H9 (cell line): Measurements from ENCODE around the gene TMEM120A. TPM values are rescaled to one million over a fixed set of nuclear protein-coding genes. Genes with fewer than 3 reads are reported as not detected.

Source experiments
- DNase-seq: peaks from one replicate; pipeline ENCODE4 v3.0.0-alpha.2; 2017
- H2AFZ ChIP-seq: one replicate; pipeline ENCODE4 v1.6.1; 2013; ENCODE audit warnings: mild to moderate bottlenecking, low read length, control low read depth, moderate library complexity
- H2AK5ac ChIP-seq: 2 replicates; pipeline ENCODE4 v1.6.1; 2013; ENCODE audit warnings: low read length, control low read depth, mixed read lengths; ENCODE audit not compliant: insufficient read length
- H2BK120ac ChIP-seq: one replicate; pipeline ENCODE4 v1.6.1; 2013; ENCODE audit warnings: low read depth, mild to moderate bottlenecking, low read length, control low read depth, inconsistent platforms; ENCODE audit not compliant: poor library complexity, severe bottlenecking
- H2BK12ac ChIP-seq: 2 replicates; pipeline ENCODE4 v1.6.1; 2013; ENCODE audit warnings: low read length, control low read depth, mixed read lengths, low read depth; ENCODE audit not compliant: insufficient read length
- H2BK15ac ChIP-seq: 2 replicates; pipeline ENCODE4 v1.6.1; 2013; ENCODE audit warnings: low read depth, low read length, control low read depth
- H2BK20ac ChIP-seq: one replicate; pipeline ENCODE4 v1.6.1; 2013; ENCODE audit warnings: low read depth, mild to moderate bottlenecking, low read length, control low read depth, inconsistent platforms; ENCODE audit not compliant: poor library complexity, severe bottlenecking
- H2BK5ac ChIP-seq: 2 replicates; pipeline ENCODE4 v1.6.1; 2013; ENCODE audit warnings: low read length, control low read depth, mixed read lengths; ENCODE audit not compliant: insufficient read length
- H3K14ac ChIP-seq: 2 replicates; pipeline ENCODE4 v1.6.1; 2013; ENCODE audit warnings: low read length, control low read depth; ENCODE audit not compliant: insufficient read depth
- H3K18ac ChIP-seq: 2 replicates; pipeline ENCODE4 v1.6.1; 2013; ENCODE audit warnings: low read depth, mild to moderate bottlenecking, mixed read lengths, low read length, control low read depth; ENCODE audit not compliant: insufficient read length
- H3K23ac ChIP-seq: 2 replicates; pipeline ENCODE4 v1.6.1; 2013; ENCODE audit warnings: low read length, control low read depth, mixed read lengths, low read depth; ENCODE audit not compliant: insufficient read length
- H3K23me2 ChIP-seq: 2 replicates; pipeline ENCODE4 v1.6.1; 2013; ENCODE audit warnings: low read depth, mild to moderate bottlenecking, mixed read lengths, low read length, control low read depth; ENCODE audit not compliant: insufficient read length, poor library complexity, severe bottlenecking
- H3K27ac ChIP-seq: 2 replicates; pipeline ENCODE4 v1.5.1; 2013; ENCODE audit warnings: low read length, control low read depth, mixed read lengths, low read depth; ENCODE audit not compliant: insufficient read length
- H3K27me3 ChIP-seq: 2 replicates; pipeline ENCODE4 v1.6.1; 2013; ENCODE audit warnings: low read length, control low read depth, inconsistent platforms; ENCODE audit not compliant: insufficient read depth
- H3K4ac ChIP-seq: 2 replicates; pipeline ENCODE4 v1.6.1; 2013; ENCODE audit warnings: low read depth, mild to moderate bottlenecking, control low read depth, inconsistent platforms, low read length, moderate library complexity
- H3K4me1 ChIP-seq: 2 replicates; pipeline ENCODE4 v1.6.1; 2013; ENCODE audit warnings: low read length, control low read depth, inconsistent platforms; ENCODE audit not compliant: insufficient read depth
- H3K4me2 ChIP-seq: 2 replicates; pipeline ENCODE4 v1.6.1; 2013; ENCODE audit warnings: low read length, control low read depth, mixed read lengths; ENCODE audit not compliant: insufficient read length, insufficient read depth
- H3K56ac ChIP-seq: 2 replicates; pipeline ENCODE4 v1.6.1; 2013; ENCODE audit warnings: low read depth, mild to moderate bottlenecking, mixed read lengths, low read length, control low read depth; ENCODE audit not compliant: insufficient read length
- H3K79me1 ChIP-seq: 2 replicates; pipeline ENCODE4 v1.6.1; 2013; ENCODE audit warnings: low read depth, mild to moderate bottlenecking, moderate library complexity, low read length, control low read depth, inconsistent platforms; ENCODE audit not compliant: insufficient read depth, poor library complexity, severe bottlenecking
- H3K79me2 ChIP-seq: 2 replicates; pipeline ENCODE4 v1.6.1; 2013; ENCODE audit warnings: low read length, control low read depth, inconsistent platforms; ENCODE audit not compliant: insufficient read depth
- H3K9ac ChIP-seq: 2 replicates; pipeline ENCODE4 v1.6.1; 2013; ENCODE audit warnings: low read length, control low read depth, mixed read lengths; ENCODE audit not compliant: insufficient read length; ENCODE audit errors: extremely low read depth
- H3K9me3 ChIP-seq: one replicate; pipeline ENCODE4 v1.6.1; 2013; ENCODE audit warnings: low read depth, low read length, inconsistent platforms; ENCODE audit not compliant: control insufficient read depth
- H3T11ph ChIP-seq: one replicate; pipeline ENCODE4 v1.6.1; 2013; ENCODE audit warnings: mild to moderate bottlenecking, low read length, control low read depth, inconsistent platforms
- H4K20me1 ChIP-seq: one replicate; pipeline ENCODE4 v1.6.1; 2013; ENCODE audit not compliant: control insufficient read depth, insufficient read length, insufficient read depth
- H4K5ac ChIP-seq: 2 replicates; pipeline ENCODE4 v1.6.1; 2013; ENCODE audit warnings: low read depth, mild to moderate bottlenecking, mixed read lengths, low read length, control low read depth; ENCODE audit not compliant: insufficient read length
- H4K8ac ChIP-seq: replicated peaks from 2 replicates; pipeline ENCODE4 v1.6.1; 2013; ENCODE audit warnings: low read length, control low read depth, mixed read lengths, low read depth; ENCODE audit not compliant: insufficient read length
- H4K91ac ChIP-seq: 2 replicates; pipeline ENCODE4 v1.6.1; 2013; ENCODE audit warnings: low read depth, mild to moderate bottlenecking, moderate library complexity, mixed read lengths, low read length, control low read depth; ENCODE audit not compliant: insufficient read length
- H3K27ac Mint-ChIP-seq, 3 experiments: 2 replicates in 2 of 3; 3 replicates in 1 of 3; pipeline ENCODE4 v1.8.0; 2020 to 2021; ENCODE audit warnings: mixed read lengths in 3 of 3, mild to moderate bottlenecking in 1 of 3, moderate library complexity in 1 of 3
- H3K27me3 Mint-ChIP-seq: 2 replicates; pipeline ENCODE4 v1.8.0; 2021; ENCODE audit warnings: low read depth, mild to moderate bottlenecking, moderate library complexity, mixed read lengths
- H3K36me3 Mint-ChIP-seq, 3 experiments: 2 replicates in 2 of 3; 3 replicates in 1 of 3; pipeline ENCODE4 v1.8.0; 2020 to 2021; ENCODE audit warnings: low read depth in 3 of 3, mixed read lengths in 3 of 3; ENCODE audit not compliant: insufficient read depth in 1 of 3
- H3K4me1 Mint-ChIP-seq, 2 experiments: 2 replicates each; pipeline ENCODE4 v1.8.0; 2020; ENCODE audit warnings: mixed read lengths in 2 of 2
- H3K4me3 Mint-ChIP-seq, 2 experiments: 2 replicates in 1 of 2; 3 replicates in 1 of 2; pipeline ENCODE4 v1.8.0; 2020 to 2021; ENCODE audit warnings: mild to moderate bottlenecking in 2 of 2, mixed read lengths in 2 of 2, moderate library complexity in 1 of 2
- H3K9me3 Mint-ChIP-seq, 2 experiments: 2 replicates in 1 of 2; 3 replicates in 1 of 2; pipeline ENCODE4 v1.8.0; 2020; ENCODE audit warnings: mild to moderate bottlenecking in 2 of 2, mixed read lengths in 2 of 2, moderate library complexity in 1 of 2
- WGBS: extraction: QIAGEN DNeasy Blood & Tissue Kit; methylation state at CpG from one replicate; pipeline ENCODE4 v1.1.7; 2013; ENCODE audit warnings: missing lambda C conversion rate, low lambda C conversion rate, mixed read lengths; ENCODE audit not compliant: insufficient read length; ENCODE audit errors: extremely low coverage; 5-methylcytosine and 5-hydroxymethylcytosine counted together
- total RNA-seq: library from RNA; stranded (reverse); gene quantifications from 2 replicates; pipeline ENCODE4 v1.2.1, GENCODE V29; 2021
- TF ChIP-seq, protein P1 (sequence below): fragments of 200-600 bp; sonication (generic); conservative IDR thresholded peaks from 3 replicates; pipeline ENCODE4 v1.8.0; 2021; ENCODE audit warnings: antibody characterized with exemption, mild to moderate bottlenecking

Gene TMEM120A
- total RNA-seq, 1 experiment from 2014 or later = 30.0 TPM

DNA sequence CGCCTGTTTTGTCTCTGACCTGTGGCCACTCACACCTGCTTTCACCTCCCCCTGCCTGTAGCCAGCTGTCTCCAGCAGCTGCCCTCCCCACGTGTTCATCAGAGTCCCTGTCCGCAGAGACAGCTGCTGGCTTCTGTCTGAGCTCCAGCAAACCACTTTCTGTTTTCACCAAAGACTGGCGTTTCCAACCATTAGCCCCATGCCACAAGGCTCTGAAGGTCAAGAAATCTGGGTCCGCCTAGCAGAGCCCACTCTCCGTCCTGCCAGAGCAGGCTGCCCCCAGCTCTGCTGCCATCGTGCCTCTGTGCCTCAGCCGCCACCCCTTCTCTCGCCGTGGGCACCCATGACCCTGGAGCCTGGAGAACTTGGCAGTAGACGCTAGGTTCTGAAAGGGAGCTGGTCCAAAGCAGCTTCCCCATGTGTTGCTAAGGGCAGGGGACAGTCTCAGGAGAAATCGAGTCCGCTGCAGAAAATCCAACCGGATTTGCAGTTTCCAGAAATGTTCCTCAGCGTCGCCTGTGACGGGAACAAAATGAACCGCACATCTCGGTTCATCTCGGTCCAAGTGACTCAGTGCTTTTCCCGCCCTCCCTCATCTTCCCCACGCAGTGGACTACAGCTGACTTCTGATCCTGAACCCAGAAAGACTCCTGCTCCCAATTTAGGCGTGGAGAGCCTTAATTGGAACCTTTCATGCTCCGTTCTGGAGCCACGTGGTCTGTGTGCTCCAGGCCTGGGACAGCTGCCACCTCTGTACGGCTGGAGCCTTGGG, 28.0 kb downstream of the TMEM120A start:
- peak overlapping the region; percentile 9 to 89 (median 85); a peak in 3 of 7 replicates for H3K27ac Mint-ChIP-seq
- no peaks in the 10 kb centered on the region; the same call in 1 of the 2 replicates for H3K27me3 Mint-ChIP-seq

More for the DNA sequence above, 28.0 kb downstream of the TMEM120A start:
- Histone ChIP-seq H3K23me2 (no peaks in the 10 kb centered on the region), H3K23ac (no peak overlapping the region), H4K5ac (no peak overlapping the region), H3K79me1 (no peaks in the 10 kb centered on the region), H3T11ph (no peak overlapping the region), H3K9ac (no peak overlapping the region), H3K79me2 (no peaks in the 10 kb centered on the region), H4K91ac (no peak overlapping the region), H3K56ac (no peak overlapping the region), H2BK20ac (no peak overlapping the region), H4K20me1 (no peaks in the 10 kb centered on the region), H3K18ac (no peak overlapping the region), H2BK120ac (no peak overlapping the region), H2BK15ac (no peak overlapping the region), H3K27ac (no peak overlapping the region), H3K27me3 (no peaks in the 10 kb centered on the region), H2BK5ac (no peak overlapping the region), H2AFZ (no peak overlapping the region), H3K14ac (no peak overlapping the region; the same call in 1 of the 2 replicates), H3K4ac (no peak overlapping the region), H4K8ac (no peak overlapping the region), H3K4me1 (no peaks in the 10 kb centered on the region), H2AK5ac (no peak overlapping the region), H2BK12ac (no peak overlapping the region), H3K9me3 (no peaks in the 10 kb centered on the region), H3K4me2 (no peak overlapping the region)
- Mint-ChIP-seq H3K9me3 (no peaks in the 10 kb centered on the region), H3K36me3 (peaks cover 12 to 27% (median 26%) of the 10 kb centered on the region in 3 experiments; a peak in 6 of 7 replicates), H3K4me3 (no peak overlapping the region), H3K4me1 (peaks cover 4 to 6% of the 10 kb centered on the region in 2 experiments; a peak in 1 of 4 replicates)
- no CpG with 5 or more reads among the region's 26 CpGs for WGBS
- TF ChIP-seq, protein P1, sequence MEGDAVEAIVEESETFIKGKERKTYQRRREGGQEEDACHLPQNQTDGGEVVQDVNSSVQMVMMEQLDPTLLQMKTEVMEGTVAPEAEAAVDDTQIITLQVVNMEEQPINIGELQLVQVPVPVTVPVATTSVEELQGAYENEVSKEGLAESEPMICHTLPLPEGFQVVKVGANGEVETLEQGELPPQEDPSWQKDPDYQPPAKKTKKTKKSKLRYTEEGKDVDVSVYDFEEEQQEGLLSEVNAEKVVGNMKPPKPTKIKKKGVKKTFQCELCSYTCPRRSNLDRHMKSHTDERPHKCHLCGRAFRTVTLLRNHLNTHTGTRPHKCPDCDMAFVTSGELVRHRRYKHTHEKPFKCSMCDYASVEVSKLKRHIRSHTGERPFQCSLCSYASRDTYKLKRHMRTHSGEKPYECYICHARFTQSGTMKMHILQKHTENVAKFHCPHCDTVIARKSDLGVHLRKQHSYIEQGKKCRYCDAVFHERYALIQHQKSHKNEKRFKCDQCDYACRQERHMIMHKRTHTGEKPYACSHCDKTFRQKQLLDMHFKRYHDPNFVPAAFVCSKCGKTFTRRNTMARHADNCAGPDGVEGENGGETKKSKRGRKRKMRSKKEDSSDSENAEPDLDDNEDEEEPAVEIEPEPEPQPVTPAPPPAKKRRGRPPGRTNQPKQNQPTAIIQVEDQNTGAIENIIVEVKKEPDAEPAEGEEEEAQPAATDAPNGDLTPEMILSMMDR = no peak
- no peak for DNase-seq
